IMR-90 (cell line): Measurements from ENCODE around the gene XPC. TPM values are rescaled to one million over a fixed set of nuclear protein-coding genes. Genes with fewer than 3 reads are reported as not detected.

Source experiments
- ATAC-seq: fragments of 200-7000 bp; cut with Tn5 transposase; 2 replicates; pipeline ENCODE4 v1.9.1; 2020; ENCODE audit warnings: low read depth, mild to moderate bottlenecking, moderate library complexity
- BruUV-seq: library from RNA; stranded (reverse); fragments of 400-500 nt; replicated peaks from 2 replicates; lab custom pipeline; 2021; lab: Mats Ljungman, UMichigan
- CTCF ChIA-PET: fragments of 300-600 bp; formaldehyde crosslinking; extraction: SDS; loops from one replicate; lab custom pipeline; 2021; ENCODE audit warnings: antibody characterized with exemption; lab: Yijun Ruan, JAX
- POLR2A ChIA-PET: fragments of 300-600 bp; sonication (Branson Sonifier 250); formaldehyde crosslinking; loops from one replicate; lab custom pipeline; 2022; ENCODE audit warnings: antibody characterized with exemption; ENCODE audit not compliant: unreplicated experiment; lab: Charles Lee
- DNase-seq: peaks from one replicate; pipeline ENCODE4 v3.0.0; 2013
- H2AFZ ChIP-seq: replicated peaks from 2 replicates; pipeline ENCODE3; 2013; ENCODE audit warnings: low read length, mild to moderate bottlenecking; ENCODE audit not compliant: poor library complexity
- H2AK5ac ChIP-seq: 2 replicates; pipeline ENCODE4 v1.6.1; 2013; ENCODE audit warnings: low read depth, low read length, inconsistent platforms
- H2AK9ac ChIP-seq: replicated peaks from 2 replicates; pipeline ENCODE3; 2013; ENCODE audit warnings: mild to moderate bottlenecking, low read depth, low read length, moderate library complexity; ENCODE audit not compliant: poor library complexity
- H2BK120ac ChIP-seq: 2 replicates; pipeline ENCODE4 v1.6.1; 2013; ENCODE audit warnings: low read depth, low read length, inconsistent platforms
- H2BK15ac ChIP-seq: 3 replicates; pipeline ENCODE4 v1.6.1; 2013; ENCODE audit warnings: low read depth, low read length, inconsistent platforms
- H2BK20ac ChIP-seq: 2 replicates; pipeline ENCODE4 v1.6.1; 2013; ENCODE audit warnings: low read depth, mild to moderate bottlenecking, inconsistent platforms, low read length, moderate library complexity
- H2BK5ac ChIP-seq: 2 replicates; pipeline ENCODE4 v1.6.1; 2013; ENCODE audit warnings: mild to moderate bottlenecking, low read depth, low read length, inconsistent platforms; ENCODE audit not compliant: poor library complexity, severe bottlenecking
- H3K14ac ChIP-seq: replicated peaks from 2 replicates; pipeline ENCODE4 v1.6.1; 2013; ENCODE audit warnings: low read depth, low read length, inconsistent platforms
- H3K18ac ChIP-seq: 2 replicates; pipeline ENCODE4 v1.6.1; 2013; ENCODE audit warnings: low read depth, low read length, control low read depth
- H3K23ac ChIP-seq: 2 replicates; pipeline ENCODE4 v1.6.1; 2013; ENCODE audit warnings: low read depth, low read length, inconsistent platforms
- H3K27ac ChIP-seq: 2 replicates; pipeline ENCODE4 v1.5.1; 2013; ENCODE audit warnings: mild to moderate bottlenecking, control low read depth, low read length; ENCODE audit not compliant: insufficient read depth
- H3K27me3 ChIP-seq: 2 replicates; pipeline ENCODE4 v1.6.1; 2013; ENCODE audit warnings: low read length; ENCODE audit not compliant: control insufficient read depth, insufficient read depth
- H3K36me3 ChIP-seq: 2 replicates; pipeline ENCODE4 v1.6.1; 2013; ENCODE audit warnings: low read length, mixed read lengths; ENCODE audit not compliant: control insufficient read depth, insufficient read depth
- H3K4ac ChIP-seq: 2 replicates; pipeline ENCODE4 v1.6.1; 2013; ENCODE audit warnings: low read depth, low read length, inconsistent platforms
- H3K4me1 ChIP-seq: 2 replicates; pipeline ENCODE4 v1.6.1; 2013; ENCODE audit warnings: low read length, mixed read lengths; ENCODE audit not compliant: control insufficient read depth, insufficient read depth
- H3K4me2 ChIP-seq: 2 replicates; pipeline ENCODE4 v1.6.1; 2013; ENCODE audit warnings: low read depth, mild to moderate bottlenecking, control low read depth, low read length, moderate library complexity
- H3K4me3 ChIP-seq: 2 replicates; pipeline ENCODE4 v1.5.1; 2013; ENCODE audit warnings: low read depth, mild to moderate bottlenecking, control low read depth, low read length, moderate library complexity; ENCODE audit not compliant: insufficient read depth
- H3K56ac ChIP-seq: 2 replicates; pipeline ENCODE4 v1.6.1; 2013; ENCODE audit warnings: low read length, inconsistent platforms; ENCODE audit not compliant: insufficient read depth; ENCODE audit errors: extremely low read depth
- H3K79me1 ChIP-seq, 2 experiments: 2 replicates each; pipeline ENCODE4 v1.6.1; 2013; ENCODE audit warnings: low read length in 2 of 2, inconsistent platforms in 1 of 2, low read depth in 1 of 2
- H3K9ac ChIP-seq: 2 replicates; pipeline ENCODE4 v1.6.1; 2013; ENCODE audit warnings: low read depth, low read length, control low read depth
- H3K9me1 ChIP-seq: 2 replicates; pipeline ENCODE4 v1.6.1; 2013; ENCODE audit warnings: low read length, inconsistent platforms; ENCODE audit not compliant: insufficient read depth
- H3K9me3 ChIP-seq: 2 replicates; pipeline ENCODE4 v1.6.1; 2013; ENCODE audit warnings: low read length; ENCODE audit not compliant: control insufficient read depth, insufficient read depth
- H4K20me1 ChIP-seq: 2 replicates; pipeline ENCODE4 v1.6.1; 2013; ENCODE audit warnings: low read length, inconsistent platforms; ENCODE audit not compliant: insufficient read depth
- H4K5ac ChIP-seq: 2 replicates; pipeline ENCODE4 v1.6.1; 2013; ENCODE audit warnings: mild to moderate bottlenecking, low read depth, low read length, control low read depth
- H4K8ac ChIP-seq, 2 experiments: 2 replicates each; pipeline ENCODE4 v1.6.1; 2013; ENCODE audit warnings: low read depth in 2 of 2, low read length in 2 of 2, control low read depth in 1 of 2, inconsistent platforms in 1 of 2
- H4K91ac ChIP-seq: 2 replicates; pipeline ENCODE4 v1.6.1; 2013; ENCODE audit warnings: low read depth, low read length, inconsistent platforms; ENCODE audit not compliant: insufficient read depth
- BHLHE40 ChIP-seq: fragments of 150-350 bp; IDR thresholded peaks from 2 replicates; pipeline ENCODE4 v1.6.1; 2016; ENCODE audit warnings: mild to moderate bottlenecking, low read depth, low read length
- CEBPB ChIP-seq: IDR thresholded peaks from 2 replicates; pipeline ENCODE4 v1.6.1; 2012; ENCODE audit warnings: low read depth, low read length, improper control_type of control experiment
- CHD1 ChIP-seq: IDR thresholded peaks from 2 replicates; pipeline ENCODE4 v1.6.1; 2012; ENCODE audit warnings: low read depth, low read length, improper control_type of control experiment
- FOS ChIP-seq: fragments of 150-350 bp; IDR thresholded peaks from 2 replicates; pipeline ENCODE4 v1.6.1; 2016; ENCODE audit warnings: low read depth, low read length
- MAFK ChIP-seq: IDR thresholded peaks from 2 replicates; pipeline ENCODE4 v1.6.1; 2012; ENCODE audit warnings: low read depth, low read length, improper control_type of control experiment
- MAZ ChIP-seq: IDR thresholded peaks from 2 replicates; pipeline ENCODE4 v1.6.1; 2012; ENCODE audit warnings: low read depth, mild to moderate bottlenecking, low read length, improper control_type of control experiment, moderate library complexity, borderline replicate concordance
- MXI1 ChIP-seq: IDR thresholded peaks from 2 replicates; pipeline ENCODE4 v1.6.1; 2012; ENCODE audit warnings: low read depth, mild to moderate bottlenecking, low read length, moderate library complexity, borderline replicate concordance
- NFE2L2 ChIP-seq: fragments of 150-350 bp; IDR thresholded peaks from 2 replicates; pipeline ENCODE4 v1.6.1; 2016; ENCODE audit warnings: low read depth, mild to moderate bottlenecking, low read length
- POLR2A ChIP-seq: IDR thresholded peaks from 2 replicates; pipeline ENCODE4 v1.6.1; 2012; ENCODE audit warnings: mild to moderate bottlenecking, low read depth, low read length
- RAD21 ChIP-seq: IDR thresholded peaks from 2 replicates; pipeline ENCODE4 v1.6.1; 2012; ENCODE audit warnings: low read length, improper control_type of control experiment
- RCOR1 ChIP-seq: IDR thresholded peaks from 2 replicates; pipeline ENCODE4 v1.6.1; 2012; ENCODE audit warnings: mild to moderate bottlenecking, low read length, improper control_type of control experiment; ENCODE audit not compliant: insufficient replicate concordance
- RFX5 ChIP-seq: IDR thresholded peaks from 2 replicates; pipeline ENCODE4 v1.8.0; 2012; ENCODE audit warnings: low read depth, mild to moderate bottlenecking, low read length, moderate library complexity
- SMC3 ChIP-seq: fragments of 150-350 bp; IDR thresholded peaks from 2 replicates; pipeline ENCODE4 v1.6.1; 2016; ENCODE audit warnings: low read depth, mild to moderate bottlenecking, antibody characterized with exemption, low read length, moderate library complexity
- WGBS, 2 experiments: methylation state at CpG; one replicate each; pipeline versions ENCODE4 v1.1.5 to v1.1.7; 2013; ENCODE audit warnings: missing lambda C conversion rate in 2 of 2; ENCODE audit not compliant: insufficient read length in 1 of 2; ENCODE audit errors: extremely low coverage in 2 of 2; 5-methylcytosine and 5-hydroxymethylcytosine counted together
- dilution Hi-C: fragments of 300-500 bp; cut with HindIII; formaldehyde crosslinking; loops from one replicate; pipeline ENCODE4 v1.14.3; 2018; ENCODE audit warnings: low sequenced_read_pairs; ENCODE audit not compliant: unreplicated experiment
- in situ Hi-C: fragments of 300-500 bp; cut with MboI; formaldehyde crosslinking; loops from 3 replicates; pipeline ENCODE4 v1.14.3; 2019; ENCODE audit warnings: low sequenced_read_pairs, inconsistent platforms, mixed read lengths
- intact Hi-C: fragments of 100-400 bp; cut with micrococcal nuclease; formaldehyde crosslinking; loops from 2 replicates; pipeline ENCODE4 v1.10.0; 2022
- polyA plus RNA-seq, 3 experiments: library from polyadenylated mRNA; depleted of rRNA; stranded (reverse); fragments of >200 nt; gene quantifications; 2 replicates each; pipeline ENCODE4 v1.2.3, GENCODE V29; 2012; ENCODE audit warnings: low replicate concordance in 1 of 3
- total RNA-seq: library from RNA; depleted of rRNA; stranded (reverse); fragments of >200 nt; gene quantifications from 2 replicates; pipeline ENCODE4 v1.2.3, GENCODE V29; 2012
- TF ChIP-seq, protein P1 (sequence below): conservative IDR thresholded peaks from 2 replicates; pipeline ENCODE4 v1.5.1; 2012; ENCODE audit warnings: mild to moderate bottlenecking, low read depth, low read length, improper control_type of control experiment
- TF ChIP-seq, protein P2 (sequence below): fragments of 150-350 bp; IDR thresholded peaks from 2 replicates; pipeline ENCODE4 v1.6.1; 2017; ENCODE audit warnings: mild to moderate bottlenecking, antibody characterized with exemption, low read length, low read depth
- TF ChIP-seq, protein P3 (sequence below): fragments of 150-350 bp; IDR thresholded peaks from 2 replicates; pipeline ENCODE4 v1.6.1; 2016; ENCODE audit warnings: low read depth, mild to moderate bottlenecking, low read length, moderate library complexity, borderline replicate concordance

XPC gene
- total and polyA plus RNA-seq, 2 of the 4 experiments (the other 2 are of a cell fraction), result 30.9 to 48.8 TPM

GRCh38 chr3:14110699-14111098 is 67.7 kb downstream of the XPC start:
- H4K91ac ChIP-seq, result no peak overlapping the region
- H2AFZ ChIP-seq, result no peak overlapping the region
- DNase-seq, result no peak
- ChIA-PET POLR2A (no interaction called here), CTCF (no interaction called here)
- H3K23ac ChIP-seq, result no peak overlapping the region
- peaks cover 15% of the 10 kb centered on the region for H3K36me3 ChIP-seq
- no peaks in the 10 kb centered on the region for H3K27me3 ChIP-seq
- H3K4ac ChIP-seq, result no peak overlapping the region
- H3K9me3 ChIP-seq, result no peaks in the 10 kb centered on the region
- no peak overlapping the region for H3K18ac ChIP-seq
- no peak overlapping the region for H2BK120ac ChIP-seq
- no peak overlapping the region for H2AK5ac ChIP-seq
- dilution Hi-C loops, result no loop called here
- H3K4me3 ChIP-seq, result no peak overlapping the region
- H3K27ac ChIP-seq, result no peak overlapping the region
- no peak overlapping the region for H3K14ac ChIP-seq
- in situ Hi-C loops, result loop anchor here (25.0 kb wide), 2 partner anchors 223 to 623 kb away; partner anchors contain the start of genes HDAC11 and WNT7A
- no peak overlapping the region for H2BK15ac ChIP-seq
- BruUV-seq, result no TSS peak
- no peak overlapping the region for H2AK9ac ChIP-seq
- no peak overlapping the region for H2BK20ac ChIP-seq
- no peak overlapping the region for H3K4me2 ChIP-seq
- H3K9me1 ChIP-seq, result 0 out of 2 replicates have a peak, but pooled peaks cover 4% of the 10 kb centered on the region
- no peaks in the 10 kb centered on the region for H3K4me1 ChIP-seq
- H4K20me1 ChIP-seq, result no peaks in the 10 kb centered on the region
- intact Hi-C loops, result no loop called here
- H3K79me1 ChIP-seq, result no peaks in the 10 kb centered on the region; a peak in 1 of 4 replicates
- no peak overlapping the region for H4K8ac ChIP-seq
- no peak overlapping the region for H3K9ac ChIP-seq
- H4K5ac ChIP-seq, result no peak overlapping the region
- TF ChIP-seq CEBPB, result no peak
- no peak for TF ChIP-seq FOS
- no peak for TF ChIP-seq MXI1
- TF ChIP-seq, protein P1, sequence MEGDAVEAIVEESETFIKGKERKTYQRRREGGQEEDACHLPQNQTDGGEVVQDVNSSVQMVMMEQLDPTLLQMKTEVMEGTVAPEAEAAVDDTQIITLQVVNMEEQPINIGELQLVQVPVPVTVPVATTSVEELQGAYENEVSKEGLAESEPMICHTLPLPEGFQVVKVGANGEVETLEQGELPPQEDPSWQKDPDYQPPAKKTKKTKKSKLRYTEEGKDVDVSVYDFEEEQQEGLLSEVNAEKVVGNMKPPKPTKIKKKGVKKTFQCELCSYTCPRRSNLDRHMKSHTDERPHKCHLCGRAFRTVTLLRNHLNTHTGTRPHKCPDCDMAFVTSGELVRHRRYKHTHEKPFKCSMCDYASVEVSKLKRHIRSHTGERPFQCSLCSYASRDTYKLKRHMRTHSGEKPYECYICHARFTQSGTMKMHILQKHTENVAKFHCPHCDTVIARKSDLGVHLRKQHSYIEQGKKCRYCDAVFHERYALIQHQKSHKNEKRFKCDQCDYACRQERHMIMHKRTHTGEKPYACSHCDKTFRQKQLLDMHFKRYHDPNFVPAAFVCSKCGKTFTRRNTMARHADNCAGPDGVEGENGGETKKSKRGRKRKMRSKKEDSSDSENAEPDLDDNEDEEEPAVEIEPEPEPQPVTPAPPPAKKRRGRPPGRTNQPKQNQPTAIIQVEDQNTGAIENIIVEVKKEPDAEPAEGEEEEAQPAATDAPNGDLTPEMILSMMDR, result no peak
- TF ChIP-seq, protein P2, sequence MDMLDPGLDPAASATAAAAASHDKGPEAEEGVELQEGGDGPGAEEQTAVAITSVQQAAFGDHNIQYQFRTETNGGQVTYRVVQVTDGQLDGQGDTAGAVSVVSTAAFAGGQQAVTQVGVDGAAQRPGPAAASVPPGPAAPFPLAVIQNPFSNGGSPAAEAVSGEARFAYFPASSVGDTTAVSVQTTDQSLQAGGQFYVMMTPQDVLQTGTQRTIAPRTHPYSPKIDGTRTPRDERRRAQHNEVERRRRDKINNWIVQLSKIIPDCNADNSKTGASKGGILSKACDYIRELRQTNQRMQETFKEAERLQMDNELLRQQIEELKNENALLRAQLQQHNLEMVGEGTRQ, result no peak
- TF ChIP-seq BHLHE40, result no peak
- TF ChIP-seq, protein P3, sequence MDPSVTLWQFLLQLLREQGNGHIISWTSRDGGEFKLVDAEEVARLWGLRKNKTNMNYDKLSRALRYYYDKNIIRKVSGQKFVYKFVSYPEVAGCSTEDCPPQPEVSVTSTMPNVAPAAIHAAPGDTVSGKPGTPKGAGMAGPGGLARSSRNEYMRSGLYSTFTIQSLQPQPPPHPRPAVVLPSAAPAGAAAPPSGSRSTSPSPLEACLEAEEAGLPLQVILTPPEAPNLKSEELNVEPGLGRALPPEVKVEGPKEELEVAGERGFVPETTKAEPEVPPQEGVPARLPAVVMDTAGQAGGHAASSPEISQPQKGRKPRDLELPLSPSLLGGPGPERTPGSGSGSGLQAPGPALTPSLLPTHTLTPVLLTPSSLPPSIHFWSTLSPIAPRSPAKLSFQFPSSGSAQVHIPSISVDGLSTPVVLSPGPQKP, result no peak
- no peak for TF ChIP-seq MAZ
- TF ChIP-seq RAD21, result no peak
- no peak for TF ChIP-seq RCOR1
- no peak for TF ChIP-seq MAFK
- no peak for TF ChIP-seq CHD1
- no peak for TF ChIP-seq SMC3
- no peak for TF ChIP-seq NFE2L2
- TF ChIP-seq POLR2A, result no peak
- TF ChIP-seq RFX5, result no peak
- ATAC-seq, result no peak
- 82% methylated on average over 2 of the region's 4 CpGs; no CpG with 5 or more reads in 1 of the 2 experiments for WGBS, 2 experiments
- H2BK5ac ChIP-seq, result no peak overlapping the region
- no peak overlapping the region; the same call in 1 of the 2 replicates for H3K56ac ChIP-seq
